Keratinocyte (primary cell): ENCODE data around the gene SCAMP1. TPM values are rescaled to one million over a fixed set of nuclear protein-coding genes. Genes with fewer than 3 reads are reported as not detected.

ENCODE experiments used
- DNase-seq: peaks from one replicate; pipeline ENCODE4 v3.0.0-alpha.2; 2011; ENCODE audit warnings: low read depth, missing footprints, low spot score
- FAIRE-seq: peaks from 2 replicates; lab custom pipeline; 2011; peaks lifted over from hg19 to GRCh38; lab: Jason Lieb, UNC
- H2AFZ ChIP-seq: 2 replicates; pipeline ENCODE4 v1.6.0; 2012; ENCODE audit warnings: low read length, control low read depth, inconsistent platforms; ENCODE audit not compliant: control insufficient read depth
- H3K27ac ChIP-seq: 2 replicates; pipeline ENCODE4 v1.5.1; 2011; ENCODE audit warnings: low read length; ENCODE audit not compliant: control insufficient read depth, insufficient read depth
- H3K27me3 ChIP-seq: 3 replicates; pipeline ENCODE4 v1.6.0; 2011; ENCODE audit warnings: low read length; ENCODE audit not compliant: control insufficient read depth, insufficient read depth; ENCODE audit errors: extremely low read depth
- H3K36me3 ChIP-seq, 2 experiments: 2 replicates in 1 of 2; 3 replicates in 1 of 2; pipeline ENCODE4 v1.5.1; 2011; ENCODE audit warnings: low read length in 2 of 2, mild to moderate bottlenecking in 1 of 2; ENCODE audit not compliant: control insufficient read depth in 2 of 2, insufficient read depth in 2 of 2; ENCODE audit errors: extremely low read depth in 1 of 2
- H3K4me1 ChIP-seq: 3 replicates; pipeline ENCODE4 v1.5.1; 2011; ENCODE audit warnings: low read length; ENCODE audit not compliant: control insufficient read depth, insufficient read depth; ENCODE audit errors: extremely low read depth
- H3K4me2 ChIP-seq: 3 replicates; pipeline ENCODE4 v1.6.0; 2011; ENCODE audit warnings: low read depth, low read length; ENCODE audit not compliant: control insufficient read depth, insufficient read depth; ENCODE audit errors: extremely low read depth
- H3K4me3 ChIP-seq, 3 experiments: fragments of 200-600 bp in 1 of 3; sonication (generic) in 1 of 3; 2 replicates in 2 of 3; 3 replicates in 1 of 3; pipeline ENCODE4 v1.5.1; 2011 to 2016; ENCODE audit warnings: low read length in 3 of 3, mild to moderate bottlenecking in 3 of 3, control low read depth in 2 of 3, inconsistent platforms in 1 of 3, low read depth in 1 of 3, mixed read lengths in 1 of 3, mixed run types in 1 of 3, moderate library complexity in 1 of 3; ENCODE audit not compliant: control insufficient read depth in 2 of 3, insufficient read depth in 2 of 3; ENCODE audit errors: extremely low read depth in 1 of 3
- H3K79me2 ChIP-seq: 2 replicates; pipeline ENCODE4 v1.6.0; 2012; ENCODE audit warnings: low read length; ENCODE audit not compliant: control insufficient read depth, insufficient read depth
- H3K9ac ChIP-seq: 3 replicates; pipeline ENCODE4 v1.6.0; 2011; ENCODE audit warnings: low read length; ENCODE audit not compliant: control insufficient read depth, insufficient read depth; ENCODE audit errors: extremely low read depth
- H3K9me1 ChIP-seq: 3 replicates; pipeline ENCODE4 v1.6.0; 2011; ENCODE audit warnings: low read length; ENCODE audit not compliant: control insufficient read depth, insufficient read depth; ENCODE audit errors: extremely low read depth
- H3K9me3 ChIP-seq: 2 replicates; pipeline ENCODE4 v1.5.1; 2012; ENCODE audit warnings: low read depth, low read length; ENCODE audit not compliant: control insufficient read depth
- H4K20me1 ChIP-seq: 3 replicates; pipeline ENCODE4 v1.6.0; 2011; ENCODE audit warnings: low read length; ENCODE audit not compliant: control insufficient read depth, insufficient read depth; ENCODE audit errors: extremely low read depth
- CTCF ChIP-seq, 3 experiments: IDR thresholded peaks in 1 of 3; conservative IDR thresholded peaks in 1 of 3; optimal IDR thresholded peaks in 1 of 3; 2 replicates in 2 of 3; 3 replicates in 1 of 3; pipeline versions ENCODE3 to v1.5.1; 2011; ENCODE audit warnings: low read length in 3 of 3, mild to moderate bottlenecking in 3 of 3, moderate library complexity in 2 of 3, control low read depth in 1 of 3, inconsistent platforms in 1 of 3; ENCODE audit not compliant: insufficient read depth in 2 of 3; ENCODE audit errors: extremely low read depth in 1 of 3
- EZH2 ChIP-seq: IDR thresholded peaks from one replicate; pipeline ENCODE4 v1.6.1; 2012; ENCODE audit warnings: inconsistent platforms, mild to moderate bottlenecking, low read length, moderate library complexity
- dilution Hi-C: fragments of 300-500 bp; cut with MboI; formaldehyde crosslinking; loops from one replicate; pipeline ENCODE4 v1.7.0; 2020; ENCODE audit warnings: low sequenced_read_pairs; ENCODE audit not compliant: extremely low pct_ligation_motif_present
- polyA plus RNA-seq, 5 experiments: library from polyadenylated mRNA; depleted of rRNA in 3 of 5; stranded (reverse) in 3 of 5; stranded (forward) in 1 of 5; unstranded in 1 of 5; fragments of >200 nt; gene quantifications; 1 replicate in 1 of 5; 2 replicates in 3 of 5; 3 replicates in 1 of 5; pipeline versions ENCODE4 v1.2.1 to v1.2.3, GENCODE V29; 2011 to 2012; ENCODE audit warnings: missing spikeins in 2 of 5, low read depth in 1 of 5, low replicate concordance in 1 of 5

Gene SCAMP1
- polyA plus RNA-seq, 1 donor (not counting 4 experiments of a cell fraction or from before 2014, with no cell fraction given) = 36.6 TPM

DNA sequence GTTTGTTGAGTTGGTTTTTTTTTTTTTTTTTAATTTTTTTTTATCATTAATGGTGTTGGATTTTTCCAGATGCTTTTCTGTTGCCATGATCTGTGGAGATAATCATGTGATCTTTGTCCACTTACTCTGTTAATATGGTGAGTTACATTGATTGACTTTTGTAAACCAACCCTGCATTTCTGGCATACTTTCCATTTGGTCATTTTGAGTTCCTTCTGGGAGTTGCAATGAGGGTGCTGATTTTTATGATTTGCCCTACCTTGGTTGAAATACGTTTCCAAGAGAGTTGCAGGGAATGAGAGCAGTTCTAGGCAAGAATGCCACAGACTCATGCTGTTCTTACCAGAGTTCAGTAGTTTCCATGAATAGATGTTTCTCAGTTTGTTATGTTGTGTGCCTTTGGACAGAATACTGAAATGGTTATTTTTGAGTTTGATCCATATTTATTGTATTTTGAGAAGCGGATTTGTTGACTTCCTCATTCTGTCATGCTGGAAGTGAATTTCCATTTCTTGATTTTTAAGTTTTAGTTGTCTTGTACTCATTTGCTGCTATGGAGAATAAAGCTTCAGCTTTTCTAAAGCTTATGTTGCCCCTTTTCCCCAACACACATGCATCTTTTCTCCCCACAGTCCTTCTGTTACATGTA is 69.0 kb downstream of the SCAMP1 start:
- H4K20me1 ChIP-seq = no peaks in the 10 kb centered on the region
- no peaks in the 10 kb centered on the region for H3K79me2 ChIP-seq
- dilution Hi-C loops = no loop called here

DNA sequence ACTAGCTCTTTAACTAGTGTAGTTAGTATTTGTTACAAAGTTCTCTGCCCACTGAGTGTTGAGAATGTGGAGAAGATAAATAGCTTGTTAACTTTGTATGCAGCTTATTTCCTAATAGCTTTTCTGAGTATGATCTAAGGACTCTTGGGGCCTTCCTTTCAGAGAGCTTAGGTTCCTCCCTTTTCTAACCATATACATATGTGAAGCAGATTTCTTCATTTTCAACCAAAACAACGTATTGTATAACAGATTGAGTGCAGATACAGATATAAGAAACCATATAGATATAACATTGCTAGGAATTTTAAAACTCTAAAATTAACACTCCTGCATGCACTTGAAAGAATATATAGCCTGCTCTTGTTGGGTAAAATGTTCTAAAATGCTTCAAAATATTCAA is 70.4 kb downstream of the SCAMP1 start:
- Histone ChIP-seq H3K27me3 (no peaks in the 10 kb centered on the region), H3K4me1 (no peaks in the 10 kb centered on the region), H3K79me2 (no peaks in the 10 kb centered on the region), H3K27ac (no peak overlapping the region), H3K9me1 (no peaks in the 10 kb centered on the region), H3K9me3 (no peaks in the 10 kb centered on the region), H4K20me1 (no peaks in the 10 kb centered on the region), H3K36me3 (no peaks in the 10 kb centered on the region), H3K4me2 (no peak overlapping the region), H2AFZ (no peak overlapping the region), H3K4me3 (no peak overlapping the region), H3K9ac (no peak overlapping the region)
- TF ChIP-seq EZH2 = no peak
- no peak for TF ChIP-seq CTCF (optimal IDR thresholded peaks at IDR 0.05 in 1 of 3, IDR thresholded peaks at IDR 0.05 in 1 of 3, conservative IDR thresholded peaks at IDR 0.05 in 1 of 3; ENCODE audit: extremely low read depth in 1 of 3, insufficient read depth in 2 of 3, low read length in 3 of 3)
- DNase-seq (no peak), FAIRE-seq (no peak)
- dilution Hi-C loops = no loop called here

More for the DNA sequence above, 69.0 kb downstream of the SCAMP1 start:
- Histone ChIP-seq H3K4me3 (no peak overlapping the region), H3K27me3 (no peaks in the 10 kb centered on the region), H3K4me1 (no peaks in the 10 kb centered on the region), H3K27ac (no peak overlapping the region), H3K9ac (no peak overlapping the region), H3K36me3 (no peaks in the 10 kb centered on the region), H3K9me3 (no peaks in the 10 kb centered on the region), H3K4me2 (no peak overlapping the region), H3K9me1 (no peaks in the 10 kb centered on the region), H2AFZ (no peak overlapping the region)
- DNase-seq (no peak), FAIRE-seq (no peak)
- TF ChIP-seq CTCF (optimal IDR thresholded peaks at IDR 0.05 in 1 of 3, IDR thresholded peaks at IDR 0.05 in 1 of 3, conservative IDR thresholded peaks at IDR 0.05 in 1 of 3; ENCODE audit: extremely low read depth in 1 of 3, insufficient read depth in 2 of 3, low read length in 3 of 3) (no peak), EZH2 (no peak)
